8988T (cell line): ENCODE results near the gene PDLIM1.
A peak's percentile ranks its signal among the peaks of the same experiment; 100 is the strongest.
"Not testable (repeated sequence)": the region's sequence is repeated elsewhere in the genome, so short reads cannot be mapped to it uniquely, and the experiment has no call there.

Experiments used
- DNase-seq: peaks from one replicate; pipeline ENCODE4 v3.0.0; 2011

The PDLIM1 gene

DNA sequence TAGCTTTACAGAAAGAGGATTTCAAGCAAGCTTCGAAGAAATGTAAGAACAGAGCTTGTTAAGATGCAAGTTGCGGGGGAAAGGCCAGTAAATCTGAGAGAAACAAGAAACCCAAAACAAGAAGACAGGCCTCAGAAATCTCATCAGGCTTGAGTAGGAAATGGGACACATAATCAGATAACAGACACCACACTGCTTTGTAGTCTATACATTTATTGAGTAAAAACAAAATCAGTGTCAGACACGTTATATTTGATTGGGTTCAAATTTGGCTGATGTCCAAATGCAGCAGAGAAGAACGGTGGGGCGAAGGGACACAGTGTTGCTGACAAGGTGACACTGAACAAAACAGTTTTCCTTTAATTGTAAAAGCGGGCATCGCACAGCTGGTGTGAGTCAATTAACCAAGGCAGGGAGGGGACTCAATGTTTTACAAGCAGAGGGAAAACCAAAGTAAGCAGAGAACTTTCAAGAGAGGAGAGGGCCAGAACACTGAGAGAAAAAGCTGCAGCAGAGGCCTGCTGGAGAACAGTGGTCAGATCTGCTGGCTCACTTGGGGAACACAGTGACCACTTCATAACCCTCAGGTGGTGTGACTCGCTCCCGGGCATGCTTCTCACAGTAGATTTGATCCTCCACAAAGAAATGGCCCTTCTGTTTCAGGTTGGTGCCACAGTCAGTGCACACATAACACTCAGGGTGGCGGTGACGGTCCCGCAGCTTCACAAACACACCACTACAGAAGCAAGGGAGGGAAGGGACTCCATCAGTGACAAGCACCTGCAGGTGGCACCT is 53.2 kb downstream of the PDLIM1 start:
- DNase-seq, result no peak

DNA sequence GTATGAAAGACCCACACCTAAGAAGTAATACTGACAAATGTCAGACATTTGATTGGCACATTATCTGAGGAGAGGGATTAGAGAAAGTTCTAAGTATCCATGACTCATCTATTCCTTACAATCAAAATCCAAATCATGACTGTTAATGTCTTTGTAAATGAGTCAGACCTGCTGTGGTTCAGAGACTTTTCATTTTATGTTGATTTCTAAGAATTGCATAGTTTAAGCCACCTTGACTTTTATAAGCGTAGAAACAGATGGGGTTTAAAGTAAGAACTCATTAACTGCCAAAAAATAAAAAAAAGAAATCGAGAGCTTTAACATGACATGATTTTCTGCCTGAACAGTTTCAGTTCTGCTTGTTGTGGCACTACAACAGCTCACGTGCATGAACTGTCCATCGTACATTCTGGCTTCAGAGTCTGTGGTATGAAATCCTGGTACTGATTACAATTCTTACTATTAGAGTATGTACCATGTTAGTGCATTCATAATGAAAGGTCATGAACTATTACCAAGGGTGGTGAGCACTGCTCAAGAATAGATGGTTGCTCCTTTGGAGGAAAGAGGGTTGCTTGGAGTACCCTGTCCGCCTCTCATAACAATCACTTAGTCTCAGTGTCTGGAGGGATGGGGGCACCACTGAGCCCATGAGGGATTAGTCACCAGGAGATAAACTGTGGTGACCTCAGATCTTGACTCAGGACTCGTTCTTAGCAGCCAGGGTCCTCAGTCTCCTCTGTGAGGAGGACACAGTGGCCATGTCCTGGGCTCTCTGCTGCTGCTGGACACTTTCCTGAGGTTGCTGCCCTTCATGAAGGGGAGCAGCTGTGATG is 54.5 kb downstream of the PDLIM1 start:
- DNase-seq, result no peak

DNA sequence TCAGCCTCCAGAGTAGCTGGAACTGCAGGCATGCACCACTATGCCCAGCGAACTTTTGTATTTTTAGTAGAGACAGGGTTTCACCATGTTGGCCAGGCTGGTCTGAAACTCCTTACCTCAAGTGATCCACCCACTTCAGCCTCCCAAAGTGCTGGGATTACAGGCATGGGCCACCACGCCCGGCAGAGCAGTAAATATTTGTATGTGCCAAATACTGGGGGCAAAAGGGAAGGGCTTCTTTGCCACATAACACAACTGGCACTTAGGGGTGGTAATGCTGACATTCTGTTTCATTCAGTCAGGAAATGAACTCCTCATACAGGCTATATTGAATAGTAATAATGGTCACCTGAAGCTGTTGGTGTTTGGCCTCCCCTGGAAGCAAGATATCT is 55.1 kb downstream of the PDLIM1 start:
- no peak for DNase-seq

DNA sequence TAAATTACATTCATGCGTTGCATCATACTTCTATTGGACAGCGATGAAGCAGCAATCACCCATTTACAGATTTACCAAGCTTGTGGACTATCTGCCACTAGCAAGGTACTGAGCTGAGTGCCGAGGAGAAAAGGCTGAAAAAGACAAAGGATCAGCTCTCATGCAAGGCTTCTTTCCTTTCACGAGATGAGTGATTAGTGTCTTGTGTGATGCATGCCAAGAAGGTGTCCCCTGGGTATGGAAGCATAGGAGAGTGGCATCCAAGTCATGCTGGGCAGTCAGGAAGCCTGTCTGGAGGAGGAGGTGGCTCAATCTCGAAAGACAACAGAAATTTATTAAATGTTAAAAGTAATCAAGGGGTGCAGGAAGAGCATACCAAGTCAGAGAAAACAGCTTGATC is 55.9 kb downstream of the PDLIM1 start:
- no peak for DNase-seq

DNA sequence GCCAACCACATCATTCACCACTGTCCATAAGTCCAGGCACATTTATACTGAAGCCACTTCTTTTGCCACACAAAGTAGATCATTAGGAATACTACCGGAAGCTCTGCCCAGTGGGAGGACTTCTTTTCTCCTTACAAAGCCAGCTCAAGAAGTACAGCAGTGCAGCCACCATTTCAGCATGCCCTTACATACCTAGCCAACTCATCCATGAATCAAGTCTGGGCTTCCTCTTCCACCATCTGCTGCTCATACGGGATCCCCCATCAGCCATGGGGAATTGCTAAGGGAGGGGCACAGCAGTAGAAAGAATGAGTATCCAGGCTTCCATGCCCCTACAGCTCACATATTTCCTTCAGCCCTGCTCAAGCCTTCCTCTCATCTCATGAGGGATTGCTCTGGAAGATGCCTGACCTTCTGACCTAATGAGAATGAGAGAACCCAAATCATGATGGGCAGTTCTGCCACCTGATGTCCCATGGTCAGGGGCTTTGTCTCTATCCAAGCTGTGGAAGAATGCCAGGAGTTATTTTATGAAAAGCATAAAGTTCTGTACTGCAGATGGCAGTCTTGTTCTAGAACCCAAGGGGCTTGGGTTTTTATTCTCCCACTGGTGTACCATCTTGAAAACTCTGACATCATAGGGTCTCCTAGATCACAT is 57.3 kb downstream of the PDLIM1 start:
- DNase-seq, result no peak

DNA sequence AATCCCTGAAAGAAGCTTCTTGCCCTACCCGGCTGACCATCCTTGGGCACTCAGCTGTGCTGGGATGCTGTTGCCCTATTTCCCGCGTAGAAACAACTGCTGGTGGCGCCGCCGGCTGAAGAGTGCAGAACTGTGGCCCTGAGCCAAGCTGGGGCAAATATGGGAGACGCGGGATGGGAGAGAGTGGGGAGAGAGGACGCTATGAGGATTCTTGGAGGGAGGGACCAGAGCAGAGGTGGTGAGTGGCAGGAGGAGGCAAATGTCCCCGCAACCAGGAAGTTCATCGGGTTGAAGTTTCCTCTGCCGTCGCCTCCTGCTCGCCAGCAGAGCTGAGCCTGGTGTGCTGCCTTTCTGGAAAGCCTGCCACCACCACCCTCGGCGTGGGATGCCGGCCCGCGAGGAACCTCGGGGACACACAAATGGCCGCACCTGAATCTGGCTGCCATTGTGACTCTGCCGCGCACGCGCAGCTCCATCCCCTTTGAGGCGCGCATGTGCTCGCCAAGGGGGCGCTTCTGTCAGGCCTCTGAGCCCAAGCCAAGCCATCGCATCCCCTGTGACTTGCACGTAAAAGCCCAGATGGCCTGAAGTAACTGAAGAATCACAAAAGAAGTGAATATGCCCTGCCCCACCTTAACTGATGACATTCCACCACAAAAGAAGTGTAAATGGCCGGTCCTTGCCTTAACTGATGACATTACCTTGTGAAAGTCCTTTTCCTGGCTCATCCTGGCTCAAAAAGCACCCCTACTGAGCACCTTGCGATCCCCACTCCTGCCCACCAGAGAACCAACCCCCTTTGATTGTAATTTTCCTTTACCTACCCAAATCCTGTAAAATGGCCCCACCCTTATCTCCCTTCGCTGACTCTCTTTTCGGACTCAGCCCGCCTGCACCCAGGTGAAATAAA is 59.9 kb downstream of the PDLIM1 start:
- DNase-seq, result not testable (repeated sequence)

DNA sequence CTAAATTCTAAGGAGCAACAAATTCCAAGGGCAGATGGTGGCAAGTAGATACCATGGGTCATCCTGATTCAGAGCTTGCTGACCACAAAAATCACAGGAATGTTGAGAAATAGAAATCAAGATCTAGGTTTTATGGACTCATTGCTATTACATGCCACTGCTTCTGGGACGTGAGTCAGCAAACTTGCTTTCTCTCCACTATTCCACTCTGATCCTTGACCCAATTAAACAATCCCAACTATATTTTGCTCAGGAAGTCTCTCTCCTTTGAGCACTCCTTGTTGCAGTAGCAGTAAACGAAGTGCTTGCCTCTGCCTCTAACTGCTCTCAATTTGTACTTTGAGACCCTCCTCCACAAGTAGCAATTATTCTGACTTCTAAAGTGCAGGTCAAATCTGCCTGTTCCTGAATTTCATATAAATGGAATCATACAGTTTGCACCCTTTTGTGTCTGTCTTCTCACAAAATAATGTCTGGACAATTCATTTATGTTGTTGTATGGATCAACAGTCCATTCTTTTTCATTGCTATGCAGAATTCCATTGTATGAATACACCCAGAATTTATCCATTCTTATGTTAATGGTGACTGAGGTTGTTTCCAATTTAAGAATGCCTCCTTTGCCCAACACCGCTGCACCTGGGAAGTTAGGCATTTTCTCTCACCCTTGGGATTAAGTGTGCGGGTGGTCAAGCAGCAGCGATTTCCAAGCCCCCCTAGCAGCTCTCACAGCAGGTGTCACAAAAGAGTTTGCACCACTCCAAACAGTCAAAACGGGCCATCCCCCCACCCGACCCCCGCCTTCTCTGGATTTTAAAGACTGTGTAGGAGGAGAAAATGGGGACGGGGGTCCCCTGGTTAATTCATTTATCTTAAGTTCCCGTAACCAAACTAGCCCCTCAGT is 60.8 kb downstream of the PDLIM1 start:
- no peak for DNase-seq

DNA sequence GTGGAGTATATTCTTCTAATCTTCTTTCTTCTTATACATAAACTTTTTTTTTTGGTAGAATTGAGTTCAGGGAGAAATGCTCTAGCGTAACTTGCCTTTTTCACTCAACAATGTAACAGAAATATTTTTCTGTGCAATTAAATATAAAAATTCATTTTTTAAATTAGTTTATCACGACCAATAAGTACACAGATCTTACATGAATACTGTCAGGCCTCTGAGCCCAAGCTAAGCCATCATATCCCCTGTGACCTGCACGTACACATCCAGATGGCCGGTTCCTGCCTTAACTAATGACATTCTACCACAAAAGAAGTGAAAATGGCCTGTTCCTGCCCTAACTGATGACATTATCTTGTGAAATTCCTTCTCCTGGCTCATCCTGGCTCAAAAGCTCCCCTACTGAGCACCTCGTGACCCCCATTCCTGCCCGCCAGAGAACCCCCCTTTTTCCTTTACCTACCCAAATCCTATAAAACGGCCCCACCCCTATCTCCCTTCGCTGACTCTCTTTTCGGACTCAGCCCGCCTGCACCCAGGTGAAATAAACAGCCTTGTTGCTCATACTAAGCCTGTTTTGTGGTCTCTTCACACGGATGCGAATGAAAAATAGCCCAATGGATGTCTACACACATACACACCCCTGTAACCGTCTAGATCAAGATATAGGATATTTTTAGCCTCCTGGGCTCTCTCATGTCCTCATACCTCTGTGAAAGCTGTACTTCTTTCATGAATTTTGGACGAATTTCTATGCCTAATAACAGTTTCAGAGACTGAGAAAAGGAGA is 61.7 kb downstream of the PDLIM1 start:
- not testable (repeated sequence) for DNase-seq

DNA sequence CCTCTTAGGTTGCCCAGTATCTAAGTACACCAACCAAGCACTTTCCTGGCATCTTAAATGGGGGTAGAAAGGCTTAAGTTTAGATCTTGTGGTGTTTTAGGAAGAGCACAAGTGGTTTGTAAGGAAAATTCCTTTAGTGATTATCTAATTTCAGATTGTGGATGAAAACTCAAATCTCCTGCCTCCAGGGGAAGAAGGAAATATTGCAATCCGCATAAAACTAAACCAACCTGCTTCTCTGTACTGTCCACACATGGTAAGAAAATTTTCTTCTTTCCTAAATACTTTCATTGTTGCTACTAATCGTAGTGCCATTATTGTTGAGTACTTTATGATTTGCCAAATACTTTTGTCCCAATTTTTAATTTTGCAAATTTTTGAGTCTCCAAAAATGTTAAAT is 65.7 kb downstream of the PDLIM1 start:
- no peak for DNase-seq

DNA sequence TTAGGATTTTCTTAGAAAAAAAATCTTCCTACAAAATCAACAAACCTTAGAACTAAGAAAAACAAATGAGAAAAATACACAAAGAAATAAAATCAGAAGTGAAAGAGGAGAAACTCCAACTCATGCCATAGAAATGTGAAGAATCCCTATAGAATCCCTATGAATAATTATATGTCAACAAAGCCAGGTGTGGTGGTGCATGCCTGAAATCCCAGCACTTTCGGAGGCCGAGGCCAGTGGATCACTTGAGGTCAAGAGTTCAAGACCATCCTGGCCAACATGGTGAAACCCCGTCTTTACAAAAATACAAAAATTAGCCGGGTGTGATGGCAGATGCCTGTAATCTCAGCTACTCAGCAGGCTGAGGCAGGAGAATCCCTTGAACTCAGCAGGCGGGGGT is 69.7 kb downstream of the PDLIM1 start:
- DNase-seq, result no peak

DNA sequence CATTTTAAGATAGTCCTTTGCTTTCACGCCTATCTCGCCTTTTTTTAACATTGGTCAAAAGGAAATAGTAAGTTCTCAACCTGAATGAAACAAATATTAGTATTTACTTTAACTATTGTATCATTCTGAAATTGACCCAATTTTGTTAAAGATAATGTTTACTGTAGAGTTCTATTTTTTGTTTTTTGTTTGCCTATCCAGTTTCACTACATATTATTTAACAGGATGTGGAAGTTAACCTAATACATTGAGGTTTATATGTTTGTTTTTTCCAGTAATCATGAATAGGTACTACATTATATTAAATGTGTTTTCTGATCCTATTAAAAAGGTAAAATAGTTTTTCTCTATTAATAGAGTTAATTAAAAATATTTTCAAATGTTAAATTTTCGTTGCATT is 70.3 kb downstream of the PDLIM1 start:
- DNase-seq, result no peak

DNA sequence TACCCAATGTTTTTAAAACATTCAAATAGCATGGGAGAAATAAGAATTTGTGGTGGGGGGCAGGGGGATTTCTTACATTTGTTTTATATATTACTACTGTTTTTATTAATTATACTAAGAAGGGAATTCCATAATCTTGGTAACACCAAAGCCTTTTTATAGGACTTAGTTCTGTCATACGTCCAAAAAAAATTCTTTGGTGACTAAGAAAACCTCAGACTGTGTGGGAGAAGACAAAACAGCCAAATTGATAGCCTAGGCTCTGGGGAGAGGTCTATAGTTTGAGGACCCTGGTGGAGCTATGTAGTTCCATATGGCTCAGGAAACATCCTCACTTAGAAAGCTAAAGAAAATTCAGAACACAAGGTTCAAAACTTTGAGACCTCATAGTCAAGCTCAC is 73.3 kb downstream of the PDLIM1 start:
- no peak for DNase-seq

DNA sequence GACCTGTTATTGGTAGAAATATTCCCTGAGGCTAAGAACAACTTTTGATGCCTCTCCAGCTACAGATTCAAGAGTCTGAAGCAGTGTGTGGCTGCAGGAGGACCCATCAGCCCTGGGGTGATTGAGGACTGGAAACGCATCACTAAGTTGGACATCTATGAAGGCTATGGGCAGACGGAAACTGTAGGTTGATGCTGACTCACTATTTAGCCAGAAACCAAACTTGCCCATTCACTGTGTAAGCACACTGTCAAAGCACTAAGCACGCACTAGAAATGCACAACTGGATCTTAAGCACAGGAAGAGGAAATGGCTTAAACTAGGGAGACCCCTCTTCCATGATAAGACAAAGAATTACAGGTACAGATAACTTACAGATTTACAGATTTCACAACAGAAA is 76.0 kb downstream of the PDLIM1 start:
- DNase-seq, result no peak

DNA sequence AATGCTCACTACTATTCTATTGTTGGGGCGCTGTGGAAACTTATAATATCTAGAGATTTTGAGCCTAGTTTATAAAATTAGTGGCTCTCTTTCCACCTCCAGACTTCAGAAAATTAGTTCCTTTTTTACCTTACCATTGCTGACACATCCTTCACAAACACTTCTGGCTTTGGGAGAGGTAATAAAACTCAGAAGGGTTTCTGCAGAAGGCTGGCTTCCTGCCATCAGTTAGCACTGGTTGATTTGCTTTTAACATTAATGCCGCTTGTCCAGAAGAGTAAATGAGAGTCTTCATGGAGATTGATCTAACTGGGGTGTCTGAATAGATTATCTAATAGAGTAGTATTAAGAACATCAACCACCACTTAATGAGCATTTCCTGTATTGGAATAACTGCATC is 76.4 kb downstream of the PDLIM1 start:
- no peak for DNase-seq

DNA sequence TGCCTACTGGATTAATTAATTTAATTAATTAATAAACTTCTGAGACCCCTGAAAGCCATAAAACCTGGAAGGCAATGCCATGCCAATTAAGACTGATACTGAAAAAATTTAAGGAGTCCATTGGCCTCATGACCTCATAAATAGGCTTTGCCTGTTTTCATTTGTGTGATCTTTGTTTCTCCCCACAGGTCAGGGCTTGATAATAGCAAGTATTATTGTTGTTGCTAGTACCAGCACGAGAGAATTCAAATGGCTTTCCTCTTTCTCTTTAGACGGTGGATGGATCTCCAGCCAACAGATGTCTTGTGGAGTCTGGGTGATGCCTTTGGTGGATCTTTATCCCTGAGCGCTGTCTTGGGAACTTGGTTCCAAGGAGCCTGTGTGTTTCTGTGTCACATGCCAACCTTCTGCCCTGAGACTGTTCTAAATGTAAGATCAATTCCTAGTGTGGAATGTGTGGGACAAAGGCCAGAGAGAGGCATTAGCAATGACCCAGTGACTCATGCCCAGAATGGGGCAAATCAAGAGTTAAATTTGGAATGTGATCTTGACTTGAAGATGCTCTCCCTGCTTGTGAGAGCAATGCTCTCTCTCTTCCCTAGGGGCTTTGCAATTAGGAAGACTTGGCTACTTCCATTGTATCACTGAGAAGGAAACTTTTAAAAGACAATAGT is 79.1 kb downstream of the PDLIM1 start:
- no peak for DNase-seq

DNA sequence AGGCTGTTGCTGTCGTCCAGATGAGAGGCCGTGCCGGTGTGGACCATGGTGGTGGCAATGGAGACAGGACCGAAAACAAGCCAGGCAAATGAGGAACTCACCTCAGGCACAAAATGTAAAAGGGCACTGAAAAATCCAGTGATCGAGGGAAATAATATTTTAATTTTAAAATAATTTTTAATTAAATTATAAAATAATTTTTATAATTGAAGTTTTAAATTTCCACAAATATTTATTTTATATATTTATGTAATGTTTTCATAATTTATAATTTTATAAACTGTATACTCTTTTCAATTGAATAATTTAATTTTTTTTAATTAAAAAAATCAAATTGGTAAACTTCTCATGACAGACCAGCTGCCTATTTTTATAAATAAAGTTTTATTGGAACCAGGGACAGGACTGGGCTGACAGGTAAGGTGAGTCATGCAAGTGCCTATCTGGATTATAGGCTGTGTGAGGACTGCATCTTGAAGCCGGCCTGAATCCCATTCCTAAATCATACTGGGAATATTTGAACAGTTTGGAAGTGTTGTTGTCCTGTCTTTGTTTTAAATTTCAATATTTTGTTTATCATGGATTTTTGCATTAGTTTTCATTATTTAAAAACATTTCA is 81.2 kb downstream of the PDLIM1 start:
- DNase-seq, result no peak

DNA sequence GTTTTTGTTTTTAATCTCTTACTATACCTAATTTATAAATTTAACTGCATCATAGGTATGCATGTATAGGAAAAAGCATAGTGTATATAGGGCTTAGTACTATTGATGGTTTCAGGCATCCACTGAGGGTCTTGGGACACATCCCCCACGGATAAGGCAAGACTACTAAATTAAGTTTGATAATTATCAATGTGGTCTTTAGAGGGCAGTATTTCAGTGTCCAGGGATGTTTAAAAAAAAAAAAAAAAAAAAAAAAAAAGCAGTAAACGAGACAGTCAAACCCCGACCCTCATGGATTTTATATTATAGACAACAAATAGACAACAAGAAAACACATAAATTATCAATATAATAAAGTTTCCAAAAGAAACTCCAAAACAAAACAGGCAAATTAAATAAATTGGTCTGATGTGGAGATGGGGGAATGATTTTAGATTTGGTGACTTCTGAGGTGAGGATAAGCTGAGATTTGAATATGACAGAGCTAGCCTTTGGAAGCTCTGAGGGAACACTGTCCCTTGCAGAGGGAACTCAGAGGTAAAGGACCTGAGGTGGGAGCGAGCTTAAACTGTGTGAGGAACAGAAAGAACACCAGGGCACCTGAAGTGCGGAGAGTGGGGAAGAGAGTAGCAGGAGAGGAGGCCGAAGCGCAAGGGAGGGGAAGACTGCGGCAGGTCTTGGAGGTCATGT is 82.0 kb downstream of the PDLIM1 start:
- DNase-seq, result no peak

DNA sequence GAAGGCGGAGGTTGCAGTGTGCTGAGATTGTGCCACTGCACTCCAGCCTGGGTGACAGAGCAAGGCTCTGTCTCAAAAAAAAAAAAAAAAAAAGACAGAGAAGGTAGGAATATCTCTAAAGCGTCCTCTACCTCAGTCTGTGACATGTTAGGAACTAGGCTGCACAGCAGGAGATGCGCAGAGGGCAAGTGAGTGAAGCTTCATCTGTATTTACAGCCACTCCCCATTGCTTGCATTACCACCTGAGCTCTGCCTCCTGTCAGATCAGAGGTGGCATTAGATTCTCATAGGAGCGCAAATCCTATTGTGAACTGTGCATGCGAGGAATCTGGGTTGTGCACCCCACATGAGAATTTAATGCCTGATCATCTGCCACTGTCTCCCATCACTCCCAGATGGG is 87.9 kb downstream of the PDLIM1 start:
- not testable (repeated sequence) for DNase-seq

DNA sequence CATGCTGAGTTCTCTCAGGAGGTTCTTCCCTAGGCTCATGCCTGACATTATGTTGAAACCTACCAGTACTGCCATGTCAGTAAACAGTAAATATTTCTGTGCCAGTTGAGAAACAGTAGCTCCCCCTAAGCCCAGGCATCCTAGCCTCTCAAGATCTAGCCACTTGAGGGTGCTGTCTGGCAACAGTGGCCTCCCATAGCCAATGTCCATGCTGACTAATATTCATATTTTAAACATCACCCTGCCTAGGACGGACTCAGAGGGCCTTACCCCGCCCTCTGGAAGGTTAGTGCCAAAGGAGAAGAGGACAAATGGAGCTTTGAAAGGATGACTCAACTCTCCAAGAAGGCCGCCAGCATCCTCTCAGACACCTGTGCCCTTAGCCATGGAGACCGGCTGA is 89.1 kb downstream of the PDLIM1 start:
- peak; percentile 29 for DNase-seq
